NCI-H524 (cell line): ENCODE data around the gene NUP85.
"Not testable (repeated sequence)": the region's sequence is repeated elsewhere in the genome, so short reads cannot be mapped to it uniquely, and the experiment has no call there.

Experiments
- DNase-seq, 2 experiments: peaks; one replicate each; lab custom pipeline; 2025; lab: John Stamatoyannopoulos, UW

Gene NUP85

GRCh38 chr17:75269844-75270217, 64.4 kb downstream of the NUP85 start:
- DNase-seq = no peak

GRCh38 chr17:75270218-75270965, 64.9 kb downstream of the NUP85 start:
- DNase-seq = peak; percentile 91 to 96

GRCh38 chr17:75270966-75271232, 65.4 kb downstream of the NUP85 start, which contains the start of gene MIF4GD:
Gene MIF4GD, minus strand, starts transcription at chr17:75271231. Its CDS starts 1,036 bp downstream, at chr17:75270195.
- DNase-seq = no peak

- DNase-seq = peak; percentile 71 to 92
These were observed 65.9 kb downstream of the NUP85 start for GRCh38 chr17:75271233-75271954.

- DNase-seq = peak; percentile 68 to 88
These were observed 66.7 kb downstream of the NUP85 start for GRCh38 chr17:75271955-75272847.

GRCh38 chr17:75272848-75273184, 67.3 kb downstream of the NUP85 start:
- no peak for DNase-seq

- no peak for DNase-seq
These were observed 68.7 kb downstream of the NUP85 start for GRCh38 chr17:75273977-75274708.

- no peak for DNase-seq
These were observed 72.2 kb downstream of the NUP85 start for GRCh38 chr17:75277664-75278071.

GRCh38 chr17:75280189-75280588, 74.7 kb downstream of the NUP85 start:
- not testable (repeated sequence) for DNase-seq

- no peak for DNase-seq
These were observed 79.6 kb downstream of the NUP85 start for GRCh38 chr17:75285123-75285522.
